GM23248 (cell line): Measurements from ENCODE around the gene SEMA7A. TPM values are rescaled to one million over a fixed set of nuclear protein-coding genes. Genes with fewer than 3 reads are reported as not detected.

Experiments used
- DNase-seq: peaks from one replicate; pipeline ENCODE4 v3.0.0-alpha.2; 2015
- H2AFZ ChIP-seq: fragments of 200-600 bp; sonication (generic); 2 replicates; pipeline ENCODE4 v1.6.1; 2016; ENCODE audit warnings: antibody characterized with exemption
- H3F3A ChIP-seq: fragments of 200-600 bp; sonication (generic); 2 replicates; pipeline ENCODE4 v1.6.1; 2016; ENCODE audit warnings: mild to moderate bottlenecking, antibody characterized with exemption, mixed run types; ENCODE audit not compliant: insufficient read depth
- H3K27ac ChIP-seq: fragments of 200-600 bp; sonication (generic); 2 replicates; pipeline ENCODE4 v1.5.1; 2016; ENCODE audit warnings: mild to moderate bottlenecking
- H3K27me3 ChIP-seq: fragments of 200-600 bp; sonication (generic); replicated peaks from 2 replicates; pipeline ENCODE4 v1.6.1; 2016; ENCODE audit warnings: mild to moderate bottlenecking; ENCODE audit not compliant: insufficient read depth
- H3K36me3 ChIP-seq: fragments of 200-600 bp; sonication (generic); 2 replicates; pipeline ENCODE4 v1.6.1; 2016; ENCODE audit warnings: low read depth, mild to moderate bottlenecking
- H3K4me1 ChIP-seq: fragments of 200-600 bp; sonication (generic); 2 replicates; pipeline ENCODE4 v1.6.1; 2016; ENCODE audit warnings: mild to moderate bottlenecking; ENCODE audit not compliant: insufficient read depth
- H3K4me2 ChIP-seq: fragments of 200-600 bp; sonication (generic); one replicate; pipeline ENCODE4 v1.6.1; 2016; ENCODE audit warnings: mild to moderate bottlenecking; ENCODE audit not compliant: unreplicated experiment
- H3K4me3 ChIP-seq: fragments of 200-600 bp; sonication (generic); 2 replicates; pipeline ENCODE4 v1.5.1; 2016; ENCODE audit warnings: mild to moderate bottlenecking
- H3K79me2 ChIP-seq: fragments of 200-600 bp; sonication (generic); 2 replicates; pipeline ENCODE4 v1.6.1; 2016; ENCODE audit warnings: mild to moderate bottlenecking; ENCODE audit not compliant: insufficient read depth
- H3K9ac ChIP-seq: fragments of 200-600 bp; sonication (generic); 2 replicates; pipeline ENCODE4 v1.6.1; 2016; ENCODE audit warnings: mild to moderate bottlenecking
- H3K9me2 ChIP-seq: fragments of 200-600 bp; sonication (generic); 2 replicates; pipeline ENCODE4 v1.6.1; 2016; ENCODE audit warnings: mixed run types, mild to moderate bottlenecking, moderate library complexity; ENCODE audit not compliant: insufficient read depth
- H3K9me3 ChIP-seq: fragments of 200-600 bp; sonication (generic); one replicate; pipeline ENCODE4 v1.6.1; 2017; ENCODE audit warnings: low read depth
- H4K20me1 ChIP-seq: fragments of 200-600 bp; sonication (generic); 2 replicates; pipeline ENCODE4 v1.6.0; 2016; ENCODE audit not compliant: insufficient read depth
- EZH2 ChIP-seq: fragments of 200-600 bp; sonication (generic); IDR thresholded peaks from 2 replicates; pipeline ENCODE4 v1.6.1; 2018; ENCODE audit warnings: antibody characterized with exemption, mild to moderate bottlenecking; ENCODE audit not compliant: insufficient read depth, poor library complexity, severe bottlenecking
- EZH2phosphoT487 ChIP-seq: fragments of 200-600 bp; sonication (generic); IDR thresholded peaks from 2 replicates; pipeline ENCODE4 v1.6.1; 2018; ENCODE audit warnings: antibody characterized with exemption, moderate library complexity, mild to moderate bottlenecking, low read depth; ENCODE audit not compliant: insufficient read depth
- WGBS, 2 experiments: methylation state at CpG; one replicate each; pipeline ENCODE4 v1.1.6; 2015 to 2017; ENCODE audit warnings: low lambda C conversion rate in 2 of 2, low coverage in 1 of 2; ENCODE audit errors: missing lambda C conversion rate in 2 of 2; 5-methylcytosine and 5-hydroxymethylcytosine counted together
- in situ Hi-C: fragments of 300-500 bp; cut with MboI; formaldehyde crosslinking; loops from 2 replicates; pipeline ENCODE4 v1.15.0; 2020
- polyA plus RNA-seq: library from polyadenylated mRNA; unstranded; fragments of >200 nt; fragmentation: Nextera tagmentation; extraction: Ambion mirVana; gene quantifications from 2 replicates; pipeline ENCODE4 v1.2.1, GENCODE V29; 2016
- total RNA-seq: library from RNA; depleted of rRNA; stranded (reverse); fragments of >200 nt; shearing (Covaris generic); gene quantifications from 2 replicates; pipeline ENCODE4 v1.2.3, GENCODE V29; 2014

The SEMA7A gene
- total and polyA plus RNA-seq, 2 experiments from 2014 or later: 42.3 to 132 TPM

GRCh38 chr15:74382004-74382816, 51.5 kb downstream of the SEMA7A start:
- no peaks in the 10 kb centered on the region for H3K79me2 ChIP-seq
- 33 to 35% methylated on average over 11 to 13 of the region's 13 CpGs for WGBS, 2 experiments
- no peaks in the 10 kb centered on the region for H3K9me3 ChIP-seq
- peak overlapping the region; percentile 74 for H2AFZ ChIP-seq
- peak; percentile 87 for DNase-seq
- peaks cover 16% of the 10 kb centered on the region for H3F3A ChIP-seq
- H3K27ac ChIP-seq: peak overlapping the region; percentile 66
- H4K20me1 ChIP-seq: no peaks in the 10 kb centered on the region
- H3K9ac ChIP-seq: peak overlapping the region; percentile 48
- no peak overlapping the region for H3K4me3 ChIP-seq
- H3K4me2 ChIP-seq: no peak overlapping the region
- no peak for TF ChIP-seq EZH2
- TF ChIP-seq EZH2phosphoT487: no peak
- in situ Hi-C loops: loop anchor here (5.0 kb wide), 1 partner anchor 55 kb away; no protein-coding TSS in a partner anchor
- H3K36me3 ChIP-seq: no peaks in the 10 kb centered on the region
- peaks cover 31% of the 10 kb centered on the region for H3K4me1 ChIP-seq
- H3K9me2 ChIP-seq: no peaks in the 10 kb centered on the region
- H3K27me3 ChIP-seq: no peaks in the 10 kb centered on the region

DNA sequence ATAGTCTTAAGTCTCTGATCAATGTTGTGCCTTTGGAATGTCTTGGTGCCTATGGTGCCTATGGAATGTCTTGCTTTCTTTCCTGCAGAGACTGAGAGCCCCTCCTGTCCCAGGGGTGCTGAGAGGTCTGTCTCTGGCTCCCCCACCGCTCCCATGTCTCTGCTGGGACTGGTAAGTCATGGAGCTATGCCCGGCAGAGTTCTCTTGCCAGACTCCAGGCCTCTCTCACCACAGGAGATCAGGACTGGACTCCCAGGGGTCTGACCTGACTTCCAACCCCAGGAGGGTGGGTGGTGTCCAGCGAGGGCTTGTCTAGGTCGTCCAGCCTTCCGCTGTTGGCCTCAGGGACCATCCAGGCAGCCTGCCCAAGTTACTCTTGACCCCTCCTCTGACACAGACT, 52.3 kb downstream of the SEMA7A start:
- Histone ChIP-seq H3K9me2 (no peaks in the 10 kb centered on the region), H4K20me1 (no peaks in the 10 kb centered on the region), H3F3A (peaks cover 16% of the 10 kb centered on the region), H3K9me3 (no peaks in the 10 kb centered on the region), H3K4me1 (peaks cover 31% of the 10 kb centered on the region), H3K27me3 (no peaks in the 10 kb centered on the region), H3K36me3 (no peaks in the 10 kb centered on the region), H3K4me2 (no peak overlapping the region), H2AFZ (no peak overlapping the region; the same call in 1 of the 2 replicates), H3K27ac (peak overlapping the region; percentile 66), H3K79me2 (no peaks in the 10 kb centered on the region), H3K9ac (peak overlapping the region; percentile 48; the same call in 1 of the 2 replicates), H3K4me3 (no peak overlapping the region)
- DNase-seq: peak; percentile 50
- in situ Hi-C loops: loop anchor here (5.0 kb wide), 1 partner anchor 56 kb away; no protein-coding TSS in a partner anchor
- TF ChIP-seq EZH2 (no peak), EZH2phosphoT487 (no peak)
- 49 to 51% methylated on average over 5 of the region's 5 CpGs for WGBS, 2 experiments

DNA sequence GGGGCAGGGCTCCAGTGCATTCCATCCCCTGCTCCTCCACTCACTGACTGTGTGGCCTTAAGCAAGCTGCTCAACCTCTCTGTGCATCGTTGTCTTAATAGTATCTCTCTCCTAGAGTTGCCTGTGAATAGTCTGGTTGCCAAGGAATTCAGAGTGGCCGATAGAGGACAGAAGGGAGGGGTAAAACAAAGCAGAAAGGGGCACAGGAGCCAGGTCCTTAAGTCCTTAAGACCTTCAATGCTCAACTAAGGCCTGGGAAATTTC, 52.6 kb downstream of the SEMA7A start:
- Histone ChIP-seq H3K27ac (peak overlapping the region; percentile 66), H3K36me3 (no peaks in the 10 kb centered on the region)

DNA sequence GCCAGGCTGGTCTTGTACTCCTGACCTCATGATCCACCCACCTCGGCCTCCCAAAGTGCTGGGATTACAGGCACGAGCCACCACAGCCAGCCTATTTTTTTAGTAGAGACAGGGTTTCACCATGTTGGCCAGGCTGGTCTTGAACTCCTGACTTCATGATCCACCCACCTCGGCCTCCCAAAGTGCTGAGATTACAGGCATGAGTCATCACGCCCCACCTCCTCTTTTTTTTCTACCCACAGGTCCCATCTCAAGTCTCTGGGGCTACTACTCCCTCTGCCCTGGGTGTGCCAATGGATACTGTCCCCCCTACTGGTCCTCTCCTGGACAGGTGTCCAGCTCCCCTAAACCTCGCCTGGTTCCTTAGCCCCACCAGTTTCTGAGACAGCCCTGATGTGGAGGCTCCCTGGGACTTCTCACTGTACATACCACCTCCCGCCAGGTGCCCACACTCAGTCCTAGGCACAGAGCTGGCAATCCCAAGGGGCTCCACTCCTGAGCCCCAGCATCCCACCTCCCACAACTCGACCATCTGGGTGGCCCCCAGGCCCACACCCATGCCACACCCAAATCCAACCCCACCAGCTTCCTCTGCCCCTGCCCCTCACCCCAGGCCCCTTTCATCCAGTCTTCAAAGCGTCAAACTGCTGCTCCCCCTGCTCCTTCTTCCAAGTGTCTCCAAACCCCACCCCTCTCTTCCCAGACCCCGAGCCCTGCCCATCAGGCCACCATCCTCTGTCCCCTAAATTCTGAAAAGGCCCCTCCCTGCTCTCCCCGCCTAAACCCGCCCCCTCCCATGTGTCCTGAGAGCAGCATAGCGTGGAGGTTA, 53.2 kb downstream of the SEMA7A start:
- no peak overlapping the region for H2AFZ ChIP-seq
- H3K27me3 ChIP-seq: no peaks in the 10 kb centered on the region
- 57 to 59% methylated on average over 9 to 12 of the region's 12 CpGs for WGBS, 2 experiments
- H3K4me1 ChIP-seq: peaks cover 31% of the 10 kb centered on the region
- in situ Hi-C loops: loop anchor here (5.0 kb wide), 1 partner anchor 57 kb away; no protein-coding TSS in a partner anchor
- no peak overlapping the region for H3K4me3 ChIP-seq
- no peak for TF ChIP-seq EZH2phosphoT487
- peaks cover 16% of the 10 kb centered on the region for H3F3A ChIP-seq
- H3K9me2 ChIP-seq: no peaks in the 10 kb centered on the region
- DNase-seq: no peak
- no peak overlapping the region for H3K27ac ChIP-seq
- no peak overlapping the region for H3K4me2 ChIP-seq
- H3K9me3 ChIP-seq: no peaks in the 10 kb centered on the region
- H4K20me1 ChIP-seq: no peaks in the 10 kb centered on the region
- H3K9ac ChIP-seq: no peak overlapping the region
- no peaks in the 10 kb centered on the region for H3K36me3 ChIP-seq
- H3K79me2 ChIP-seq: no peaks in the 10 kb centered on the region

More for the DNA sequence above, 52.6 kb downstream of the SEMA7A start:
- Histone ChIP-seq H4K20me1 (no peaks in the 10 kb centered on the region), H3K4me1 (peaks cover 31% of the 10 kb centered on the region), H3K4me2 (no peak overlapping the region), H3K9me3 (no peaks in the 10 kb centered on the region), H2AFZ (no peak overlapping the region; the same call in 1 of the 2 replicates), H3F3A (peaks cover 16% of the 10 kb centered on the region), H3K9me2 (no peaks in the 10 kb centered on the region), H3K27me3 (no peaks in the 10 kb centered on the region), H3K9ac (peak overlapping the region; percentile 48; the same call in 1 of the 2 replicates), H3K79me2 (no peaks in the 10 kb centered on the region), H3K4me3 (no peak overlapping the region)
- no peak for DNase-seq
- in situ Hi-C loops: loop anchor here (5.0 kb wide), 1 partner anchor 56 kb away; no protein-coding TSS in a partner anchor
- WGBS, 2 experiments: 45 to 51% methylated on average over 2 of the region's 2 CpGs
- no peak for TF ChIP-seq EZH2
- no peak for TF ChIP-seq EZH2phosphoT487
